T-helper 1 cell treated with Interleukin-12 subunit alpha and Interleukin-12 subunit beta and Interleukin-4 antibody, amounts not matched to agents 30 ng/mL and 1 ng/mL, for 36 hours (primary cell): ENCODE data around the gene ANAPC1. TPM values are rescaled to one million over a fixed set of nuclear protein-coding genes. Genes with fewer than 3 reads are reported as not detected.
"Not testable (repeated sequence)": the region's sequence is repeated elsewhere in the genome, so short reads cannot be mapped to it uniquely, and the experiment has no call there.

Experiments used
- intact Hi-C: fragments of 100-400 bp; cut with micrococcal nuclease; formaldehyde crosslinking; loops from one replicate; pipeline ENCODE4 v1.15.1; 2024
- total RNA-seq: library from RNA; stranded (reverse); gene quantifications from 2 replicates; pipeline ENCODE4 v1.2.3, GENCODE V29; 2022

Gene ANAPC1
- total RNA-seq, 1 donor from 2014 or later: 69.5 TPM

DNA sequence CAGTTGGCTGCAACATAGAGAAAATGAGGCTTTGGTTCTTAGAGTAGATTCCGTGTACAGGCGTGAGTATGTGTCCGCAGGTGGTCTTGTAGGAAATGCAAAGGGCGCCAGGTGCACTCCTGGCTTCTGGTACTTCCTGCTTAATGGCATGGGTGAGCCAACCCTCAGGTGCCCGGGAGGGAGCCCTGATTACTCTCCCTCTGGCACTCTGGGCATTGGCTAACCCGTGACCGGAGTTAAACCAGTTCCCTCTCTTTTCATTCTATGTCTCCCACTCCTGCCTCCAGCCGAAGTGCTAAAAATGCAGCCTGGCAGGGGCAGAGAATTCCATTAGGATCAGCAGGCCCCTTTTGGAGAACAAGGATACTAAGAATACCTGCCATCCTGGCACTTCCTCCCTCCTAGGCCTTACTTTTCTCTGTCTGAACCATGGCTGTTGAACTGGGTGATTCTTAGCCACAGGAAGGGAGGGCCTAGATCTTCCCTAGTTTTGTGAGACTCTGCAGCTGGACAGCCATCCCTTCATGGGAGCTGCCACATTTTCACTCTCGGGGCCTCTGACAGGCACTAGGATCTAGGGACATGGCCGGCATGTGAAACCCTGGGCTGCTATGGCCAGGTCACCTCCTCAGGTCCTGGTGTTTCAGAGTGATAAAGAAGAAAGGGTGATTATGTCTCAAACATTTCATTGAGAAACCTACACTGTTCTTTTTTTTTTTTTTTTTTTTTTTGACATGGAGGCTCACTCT lies 20.9 kb upstream of the ANAPC1 start:
- intact Hi-C loops: no loop called here

DNA sequence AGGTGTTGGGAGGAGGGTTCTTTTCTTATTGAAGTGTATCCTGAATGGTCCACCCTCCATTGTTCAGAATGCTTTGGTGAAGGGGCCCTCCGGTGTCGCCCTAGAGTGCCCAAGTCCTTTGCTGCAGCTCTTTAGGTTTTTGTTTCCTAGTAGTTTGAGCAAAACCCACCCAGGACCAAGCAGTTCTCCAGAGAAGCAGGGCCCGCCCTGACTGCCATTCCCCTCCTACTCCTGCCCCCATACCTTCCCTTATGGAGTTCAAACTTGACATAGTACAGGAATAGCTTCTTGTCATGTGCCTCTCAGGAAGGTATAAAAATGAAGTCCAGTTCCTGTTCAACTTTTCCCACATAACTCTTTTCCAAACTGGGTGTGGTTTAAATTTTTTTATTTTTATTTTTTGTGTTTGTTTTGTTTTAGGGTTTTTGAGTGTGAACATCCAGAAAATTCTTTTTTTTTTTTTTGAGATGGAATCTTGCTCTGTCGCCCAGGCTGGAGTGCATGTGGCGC lies 20.0 kb upstream of the ANAPC1 start:
- intact Hi-C loops: no loop called here

DNA sequence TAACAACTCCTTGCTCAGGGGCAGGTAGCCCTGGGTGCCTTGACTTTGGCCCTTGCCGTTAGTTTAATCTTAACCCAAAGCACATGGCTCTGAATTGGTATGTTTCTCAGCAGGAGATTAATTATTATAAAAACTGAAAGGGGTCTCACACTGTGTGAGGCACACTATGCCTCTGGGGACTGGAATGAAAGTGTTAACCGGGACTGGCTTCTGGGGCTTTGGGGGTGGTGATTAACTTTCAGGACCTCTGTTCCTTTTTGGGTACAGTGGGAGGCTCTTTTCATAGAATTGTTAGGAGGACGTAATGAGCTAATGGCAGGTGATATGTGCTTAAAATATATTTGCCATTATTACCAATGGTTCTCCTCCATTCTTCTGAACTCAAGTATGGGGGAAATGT lies 19.5 kb upstream of the ANAPC1 start:
- intact Hi-C loops: no loop called here

DNA sequence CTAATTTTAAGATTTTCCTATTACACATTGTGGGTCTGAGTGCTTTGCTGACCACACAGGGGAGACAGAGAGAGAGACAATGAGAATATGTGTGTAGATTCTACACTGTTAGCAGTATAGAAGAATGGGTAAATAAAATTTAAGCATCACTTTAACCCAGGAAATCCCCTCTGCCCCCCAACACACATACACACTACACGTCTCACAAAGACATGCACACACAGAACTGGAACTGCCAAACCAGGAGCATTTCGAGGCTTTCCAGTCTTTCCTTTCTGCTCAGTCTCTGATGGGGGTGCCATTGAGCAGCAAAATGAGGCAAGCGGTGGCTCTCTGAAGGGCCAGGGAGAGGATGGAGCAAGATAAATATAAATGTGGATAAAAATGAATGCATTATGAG lies 16.9 kb upstream of the ANAPC1 start:
- intact Hi-C loops: no loop called here

DNA sequence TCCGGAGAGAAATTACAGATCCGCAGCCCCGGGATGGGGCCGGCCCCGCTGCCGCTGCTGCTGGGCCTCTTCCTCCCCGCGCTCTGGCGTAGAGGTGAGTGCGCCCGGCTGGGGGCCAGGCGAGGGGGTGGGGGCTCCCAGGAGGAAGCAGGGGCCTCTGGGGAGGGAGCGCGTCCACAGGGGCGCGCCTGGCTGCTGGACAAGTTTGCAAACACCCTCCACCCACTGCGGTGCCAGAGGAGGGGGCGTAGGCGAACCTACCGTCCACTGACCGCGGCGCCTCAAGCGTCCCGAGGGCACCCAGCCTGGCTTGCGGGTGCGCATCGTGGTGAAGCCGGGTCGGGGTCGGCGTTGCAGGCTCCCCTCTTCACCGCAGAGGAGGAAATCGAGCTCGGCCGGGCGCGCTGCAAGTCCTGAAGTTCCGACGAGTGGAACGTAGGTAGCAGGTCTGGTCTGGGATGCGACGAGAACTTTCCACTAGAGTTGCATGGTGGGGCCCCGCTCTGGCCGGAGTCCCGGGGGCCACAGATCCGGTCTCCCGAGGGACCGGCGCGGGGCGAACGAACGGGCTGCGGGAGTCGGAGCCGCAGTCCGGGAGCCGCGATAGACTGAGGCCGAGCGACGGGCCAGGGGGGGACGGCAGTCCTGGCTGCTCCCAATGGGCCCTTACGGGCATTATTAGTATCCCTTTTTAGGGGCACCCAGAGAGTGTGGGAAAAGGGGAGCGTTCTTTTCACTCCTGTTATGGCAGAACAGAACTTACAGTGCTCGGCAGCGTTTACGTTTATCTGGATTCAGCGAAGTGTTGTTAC lies 14.9 kb upstream of the ANAPC1 start:
- intact Hi-C loops: loop anchor here (1.0 to 5.0 kb wide), 2 partner anchors 15 to 683 kb away; partner anchors contain the start of genes ANAPC1 and CHCHD5

DNA sequence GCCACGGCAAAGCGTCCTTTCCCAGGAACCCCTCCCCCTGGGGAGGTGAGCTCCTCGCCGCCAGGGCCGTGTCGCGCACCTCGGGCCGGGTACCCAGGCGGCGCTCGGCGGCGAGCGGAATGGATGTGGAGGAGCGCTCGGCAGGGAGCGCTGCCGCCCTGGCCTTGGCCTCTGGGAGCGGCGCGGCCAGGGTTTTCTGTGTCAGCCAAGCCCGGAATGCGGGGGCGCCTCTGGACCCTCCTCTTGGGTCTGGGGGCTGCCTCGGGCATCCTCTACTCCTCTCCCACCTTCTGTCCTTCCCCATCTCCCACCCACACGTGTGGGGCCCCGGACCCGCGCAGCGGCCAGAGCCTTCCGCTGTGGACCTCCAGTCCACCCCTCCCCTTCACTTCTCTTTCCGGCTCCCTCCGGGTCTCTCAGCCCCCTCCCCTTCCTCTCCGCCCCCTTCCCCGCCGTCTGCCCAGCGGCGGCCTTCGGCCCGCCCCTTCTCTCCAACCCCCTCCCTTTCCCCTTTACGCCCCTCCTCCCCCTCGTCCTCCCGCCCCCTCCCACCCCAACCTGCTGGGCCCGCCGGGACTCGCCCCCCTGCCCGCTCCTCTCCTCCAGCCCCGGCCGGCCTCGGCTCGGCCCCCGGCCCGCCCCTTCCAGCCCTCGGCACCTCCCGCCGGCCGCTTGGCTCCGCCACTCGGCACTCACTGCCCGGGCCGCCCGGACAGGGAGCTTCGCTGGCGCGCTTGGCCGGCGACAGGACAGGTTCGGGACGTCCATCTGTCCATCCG lies 14.1 kb upstream of the ANAPC1 start, which contains the start of gene MERTK:
Gene MERTK, plus strand, starts transcription at position 684 of the 779 bp plus-strand sequence. CDS start 129 bp downstream, outside the sequence.
- intact Hi-C loops: loop anchor here (1.0 to 5.0 kb wide), 2 partner anchors 14 to 684 kb away; partner anchors contain the start of genes ANAPC1 and CHCHD5

DNA sequence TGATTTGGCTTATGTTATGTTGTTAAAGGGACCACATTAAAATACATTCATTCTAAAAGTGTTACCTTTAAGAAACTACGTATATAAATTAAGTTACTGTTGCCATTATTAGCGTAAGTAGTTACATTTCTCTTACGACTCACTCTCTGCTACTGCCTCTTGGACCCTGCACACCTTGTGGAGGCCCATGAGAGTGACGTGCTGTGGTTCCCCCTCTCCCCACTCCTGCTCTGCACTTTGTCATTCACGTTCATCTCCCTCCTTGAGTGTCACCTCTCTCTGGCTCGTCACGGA lies 13.6 kb upstream of the ANAPC1 start:
- intact Hi-C loops: loop anchor here (5.0 kb wide), 1 partner anchor 685 kb away; the partner anchor contains the start of gene CHCHD5

DNA sequence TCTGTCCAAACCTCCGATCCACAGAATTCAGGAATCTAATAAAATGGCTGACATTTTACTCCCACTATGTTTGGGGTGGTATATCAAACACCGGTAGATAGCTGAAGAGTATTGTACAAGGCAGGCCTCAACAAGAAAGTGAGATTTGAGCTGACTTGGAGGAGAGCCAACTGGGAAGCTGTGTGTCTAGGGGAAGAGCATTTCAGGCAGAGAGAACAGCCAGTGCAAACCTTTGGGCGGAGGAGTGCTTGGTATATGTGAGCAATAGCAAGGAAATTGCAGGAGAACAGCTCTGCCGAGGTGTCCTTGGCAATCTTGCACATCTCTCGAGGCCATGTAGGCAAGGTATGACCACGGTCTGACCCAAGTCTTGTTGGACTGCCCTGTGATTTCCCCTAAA lies 12.6 kb upstream of the ANAPC1 start:
- intact Hi-C loops: loop anchor here (5.0 kb wide), 1 partner anchor 686 kb away; the partner anchor contains the start of gene CHCHD5

DNA sequence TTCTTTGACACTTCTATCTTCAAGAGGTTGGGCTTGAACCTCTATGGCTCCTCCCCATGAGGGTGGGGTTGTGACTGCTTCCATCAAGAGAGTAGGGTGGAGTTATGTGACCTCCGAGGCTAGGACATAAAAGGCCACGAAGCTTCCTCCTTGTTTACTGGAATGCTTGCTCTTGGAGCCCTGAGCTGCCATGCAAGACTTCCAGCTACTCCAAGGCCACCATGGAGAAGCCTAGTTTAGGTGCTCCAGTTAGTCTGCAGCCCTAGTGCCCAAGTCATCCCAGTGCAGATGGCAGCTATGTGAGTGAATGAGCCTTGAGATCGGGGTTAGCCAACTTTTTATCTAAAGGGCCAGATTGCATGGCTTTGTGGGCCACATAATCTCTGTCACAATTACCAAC lies 12.0 kb upstream of the ANAPC1 start:
- intact Hi-C loops: loop anchor here (5.0 kb wide), 1 partner anchor 686 kb away; the partner anchor contains the start of gene CHCHD5

DNA sequence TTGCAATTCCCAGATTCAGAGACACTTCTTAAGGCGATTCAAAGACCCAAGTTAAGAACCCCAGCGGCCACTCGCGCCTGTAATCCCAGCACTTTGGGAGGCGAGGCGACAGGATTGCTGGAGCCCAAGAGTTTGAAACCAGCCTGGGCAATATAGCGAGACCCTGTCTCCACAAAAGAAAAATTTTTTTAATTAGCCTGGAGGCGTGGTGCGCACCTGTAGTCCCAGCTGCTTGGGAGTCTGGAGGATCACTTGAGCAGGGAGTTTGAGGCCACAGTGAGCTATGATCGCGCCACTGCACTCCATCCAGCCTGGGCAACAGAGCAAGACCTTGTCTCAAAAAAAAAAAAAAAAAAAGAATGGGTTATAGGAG lies 585 bp upstream of the ANAPC1 start:
- intact Hi-C loops: loop anchor here (1.0 to 5.0 kb wide), 8 partner anchors 14 to 1207 kb away; partner anchors contain the start of genes BUB1, CHCHD5, MERTK and POLR1B

DNA sequence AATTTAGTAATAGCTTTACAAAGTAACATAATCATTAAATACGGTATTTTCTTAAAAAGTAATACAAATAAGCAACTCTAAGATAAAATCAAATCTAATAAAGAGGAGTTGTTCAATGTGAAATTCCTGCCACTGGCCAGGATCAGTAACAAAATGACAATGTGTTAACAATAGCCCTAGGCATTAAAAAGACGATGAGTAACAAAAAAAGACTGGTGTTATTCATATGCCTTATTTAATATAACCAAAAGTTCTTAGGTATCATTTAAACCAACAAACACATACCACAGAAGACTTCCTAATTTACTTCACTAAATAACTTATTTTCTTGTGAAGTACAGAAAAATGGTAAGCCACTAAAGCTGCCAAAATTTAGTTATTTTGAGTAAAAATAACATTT lies 11.2 kb downstream of the ANAPC1 start:
- intact Hi-C loops: not testable (repeated sequence)

DNA sequence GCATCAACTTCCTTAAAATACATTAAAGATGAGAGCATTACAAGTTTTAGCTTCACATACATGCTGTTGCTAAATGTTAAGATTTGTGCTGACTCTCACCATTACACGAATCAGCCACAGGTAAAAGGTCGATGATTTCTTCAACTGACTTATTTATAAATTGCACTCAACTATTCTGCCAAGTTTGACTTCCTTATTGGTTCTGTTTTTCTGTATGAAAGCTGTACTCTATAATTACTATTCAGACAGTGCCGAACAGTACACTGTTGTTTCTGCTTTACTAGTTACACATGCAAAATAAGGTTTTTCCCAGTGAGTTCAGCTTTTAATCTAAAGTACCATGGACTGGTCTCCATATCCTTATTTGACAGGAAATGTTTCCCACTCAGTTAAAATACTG lies 18.9 kb downstream of the ANAPC1 start:
- intact Hi-C loops: not testable (repeated sequence)

DNA sequence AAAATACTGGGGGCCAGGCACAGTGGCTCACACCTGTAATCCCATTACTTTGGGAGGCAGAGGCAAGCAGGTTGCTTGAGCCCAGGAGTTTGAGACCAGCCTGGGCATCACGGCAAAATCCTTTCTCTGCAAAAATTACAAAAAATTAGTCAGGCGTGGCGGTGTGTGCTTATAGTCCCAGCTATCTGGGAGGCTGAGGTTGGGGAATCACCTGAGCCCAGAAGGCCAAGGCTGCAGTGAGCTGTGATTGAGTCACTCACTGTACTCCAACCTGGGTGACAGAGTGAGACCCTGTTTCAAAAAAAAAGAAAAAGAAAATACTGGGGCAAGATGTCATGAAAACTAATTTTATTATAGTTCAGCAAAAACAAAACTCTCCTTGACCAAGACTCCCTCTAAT lies 24.0 kb downstream of the ANAPC1 start:
- intact Hi-C loops: not testable (repeated sequence)

DNA sequence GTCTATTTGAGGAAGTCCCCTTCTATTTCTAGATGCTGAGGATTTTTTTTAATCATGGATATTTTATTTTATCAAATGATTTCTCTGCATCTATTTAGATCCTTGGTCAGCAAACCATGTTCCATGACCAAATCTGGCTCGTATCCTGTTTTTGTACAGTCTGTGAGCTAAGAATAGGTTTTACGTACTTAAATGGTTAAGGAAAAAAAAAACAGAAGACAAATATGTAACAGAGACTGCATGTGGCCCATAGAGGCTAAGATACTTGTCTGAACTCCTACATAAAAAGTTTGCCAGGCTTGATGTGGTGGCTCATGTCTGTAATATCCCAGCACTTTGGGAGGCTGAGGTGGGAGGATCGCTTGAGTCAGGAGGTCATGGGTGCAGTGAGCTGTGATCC lies 31.4 kb downstream of the ANAPC1 start:
- intact Hi-C loops: not testable (repeated sequence)

DNA sequence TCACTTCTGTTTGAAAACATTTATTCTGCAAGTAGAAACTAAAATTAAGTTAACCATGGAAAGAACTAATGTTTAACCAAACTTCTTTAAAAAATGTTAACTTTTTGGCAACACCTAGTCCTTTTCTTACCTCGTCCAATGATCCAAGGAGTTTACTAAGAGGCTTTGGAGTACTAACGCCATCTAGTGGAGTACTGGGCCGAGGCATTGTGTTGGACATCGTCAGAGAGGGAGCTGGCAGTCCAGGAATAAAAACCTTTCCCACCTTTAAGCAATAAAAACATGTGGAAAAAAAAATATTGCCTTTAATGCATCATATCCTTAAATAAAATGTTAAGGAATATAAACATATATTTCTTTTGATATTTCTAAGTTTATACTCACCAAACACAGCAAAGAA lies 33.3 kb downstream of the ANAPC1 start:
- intact Hi-C loops: not testable (repeated sequence)

DNA sequence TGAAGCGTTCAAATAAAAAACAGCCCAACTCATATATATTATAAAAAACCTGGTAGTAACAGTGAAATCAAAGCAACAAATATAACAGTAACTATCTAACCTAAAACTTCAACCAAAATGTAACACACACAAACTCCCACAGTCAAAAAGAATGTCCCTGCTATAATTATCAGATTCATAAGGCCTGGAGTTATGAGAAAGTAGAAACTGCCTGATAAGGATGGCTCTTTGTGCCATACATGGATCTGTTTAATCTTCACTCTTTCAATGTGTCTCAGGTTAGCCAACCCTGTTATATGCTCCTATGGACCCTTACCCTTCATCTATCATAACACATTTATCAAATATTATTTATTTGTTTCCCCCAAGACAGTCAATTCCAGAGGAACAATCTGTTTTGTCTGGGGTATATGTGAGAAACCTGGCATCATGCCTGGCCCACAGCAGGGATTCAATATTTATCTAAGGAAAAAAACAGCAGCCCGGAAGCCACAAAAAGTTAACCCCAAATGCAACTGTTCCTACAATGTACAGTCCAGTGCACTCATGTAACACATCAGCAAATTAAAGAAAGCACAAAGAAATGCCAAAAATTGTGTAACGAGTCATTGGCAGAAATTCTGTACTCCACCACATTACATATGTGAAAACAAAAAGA lies 44.2 kb downstream of the ANAPC1 start:
- intact Hi-C loops: not testable (repeated sequence)

DNA sequence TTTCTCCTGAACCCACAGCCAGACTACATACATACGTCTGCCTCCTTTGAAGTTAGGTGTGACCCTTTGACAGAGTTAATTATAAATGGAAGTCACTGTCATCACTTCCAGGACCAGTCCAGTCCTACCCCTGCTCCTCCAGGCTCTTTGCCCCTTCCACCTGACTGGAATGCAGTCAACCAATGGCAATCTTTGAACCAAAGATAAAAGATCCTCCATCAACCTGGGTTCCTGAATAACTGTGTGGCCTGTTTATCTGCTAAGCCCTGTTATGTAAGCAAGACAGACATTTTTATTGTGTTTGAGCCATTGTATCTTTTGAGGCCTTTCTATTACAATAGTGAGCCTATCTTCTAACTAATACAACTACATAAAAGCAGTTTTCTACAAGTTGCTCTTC lies 45.0 kb downstream of the ANAPC1 start:
- intact Hi-C loops: not testable (repeated sequence)

DNA sequence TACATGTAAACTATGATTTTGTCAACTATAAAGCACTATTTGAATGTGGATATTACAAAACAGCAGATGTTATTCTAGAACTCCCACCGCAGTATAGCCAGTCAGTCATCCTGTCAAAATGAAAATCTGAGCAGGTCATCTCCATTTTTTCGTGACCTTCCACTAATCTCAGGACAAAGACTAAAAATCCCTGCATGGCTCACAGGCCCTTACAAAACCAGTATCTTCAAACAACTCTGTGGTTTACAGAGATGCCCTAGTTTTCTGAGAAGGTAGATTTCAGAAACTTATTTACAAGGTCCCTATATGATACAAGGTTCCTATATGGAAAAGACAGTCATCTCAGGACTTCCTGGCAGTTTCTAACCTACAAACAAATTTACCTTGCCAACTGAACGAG lies 49.8 kb downstream of the ANAPC1 start:
- intact Hi-C loops: not testable (repeated sequence)

DNA sequence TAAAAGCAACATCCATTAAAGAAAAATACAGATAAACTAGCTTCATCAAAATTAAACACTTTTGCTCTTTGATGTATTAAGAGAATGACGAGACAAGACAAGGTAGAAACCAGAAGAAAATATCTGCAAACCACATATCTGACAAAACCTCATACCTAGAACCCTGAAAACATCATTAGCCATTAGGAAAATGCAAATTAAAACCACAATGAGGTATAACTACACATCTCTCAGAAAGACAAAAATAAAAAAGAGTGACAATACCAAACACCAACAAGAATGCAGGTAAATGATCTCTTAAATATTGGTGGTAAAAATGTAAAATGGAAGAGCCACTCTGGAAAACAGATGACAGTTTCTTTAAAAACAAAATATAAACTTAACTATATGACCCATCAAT lies 53.5 kb downstream of the ANAPC1 start:
- intact Hi-C loops: not testable (repeated sequence)

DNA sequence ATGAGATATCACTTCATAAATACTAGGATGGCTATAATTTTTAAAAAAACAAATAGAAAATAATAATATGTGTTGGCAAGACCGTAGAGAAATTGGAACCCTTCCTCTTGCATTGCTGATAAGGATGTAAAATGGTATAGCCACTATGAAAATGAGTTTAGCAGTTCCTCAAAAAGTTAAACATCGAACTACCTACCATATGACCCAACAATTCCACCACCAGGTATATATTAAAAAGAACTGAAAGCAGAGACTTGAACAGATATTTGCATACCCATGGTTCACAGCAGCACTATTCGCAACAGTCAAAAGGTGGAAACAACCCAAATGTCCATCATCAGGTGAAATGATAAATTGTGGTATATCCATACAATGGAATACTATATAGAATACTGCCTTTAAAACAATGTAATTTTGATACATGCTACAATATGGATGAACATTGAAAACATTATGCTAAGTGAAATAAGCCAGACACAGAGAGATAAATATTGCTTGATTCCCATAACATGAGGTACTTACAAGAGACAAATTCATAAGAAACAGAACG lies 55.7 kb downstream of the ANAPC1 start:
- intact Hi-C loops: not testable (repeated sequence)
